ENCODE data around the gene LILRB5.
"Not testable (repeated sequence)": the region's sequence is repeated elsewhere in the genome, so short reads cannot be mapped to it uniquely, and the experiment has no call there.

DNA sequence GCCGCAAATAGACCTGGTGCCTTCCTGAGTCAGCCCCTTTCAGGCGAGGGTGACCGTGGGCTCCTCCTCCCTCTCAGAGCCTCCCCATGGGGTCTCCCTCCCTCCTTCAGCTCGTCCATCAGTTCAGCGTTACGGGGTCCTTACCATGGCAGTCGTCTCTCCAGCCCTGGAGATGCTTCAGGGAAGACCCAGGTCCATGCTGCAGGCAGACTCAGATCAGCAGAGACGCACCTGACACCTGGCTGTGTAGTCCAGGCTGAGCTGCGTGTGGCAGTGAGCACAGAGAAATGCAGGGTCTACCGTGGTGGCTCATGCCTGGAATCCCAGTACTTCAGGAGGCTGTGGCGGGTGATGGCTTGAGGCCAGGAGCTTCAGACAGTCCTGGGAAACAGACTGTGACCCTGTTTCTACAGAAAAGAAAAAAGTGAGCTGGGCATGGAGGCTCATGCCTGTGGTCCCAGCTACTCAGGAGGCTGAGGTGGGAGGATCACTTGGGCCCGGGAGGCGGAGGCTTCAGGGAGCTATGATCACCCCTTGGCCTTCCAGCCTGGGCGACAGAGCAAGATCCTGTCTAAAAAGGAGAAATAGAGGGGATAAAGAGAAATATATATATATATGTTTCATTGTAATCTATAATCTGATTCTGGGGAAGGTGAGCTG, 33.7 kb downstream of the LILRB5 start:
- TF ChIP-seq POLR2A (IDR thresholded peaks at IDR 0.05), result not testable (repeated sequence)
- TF ChIP-seq, protein P1, sequence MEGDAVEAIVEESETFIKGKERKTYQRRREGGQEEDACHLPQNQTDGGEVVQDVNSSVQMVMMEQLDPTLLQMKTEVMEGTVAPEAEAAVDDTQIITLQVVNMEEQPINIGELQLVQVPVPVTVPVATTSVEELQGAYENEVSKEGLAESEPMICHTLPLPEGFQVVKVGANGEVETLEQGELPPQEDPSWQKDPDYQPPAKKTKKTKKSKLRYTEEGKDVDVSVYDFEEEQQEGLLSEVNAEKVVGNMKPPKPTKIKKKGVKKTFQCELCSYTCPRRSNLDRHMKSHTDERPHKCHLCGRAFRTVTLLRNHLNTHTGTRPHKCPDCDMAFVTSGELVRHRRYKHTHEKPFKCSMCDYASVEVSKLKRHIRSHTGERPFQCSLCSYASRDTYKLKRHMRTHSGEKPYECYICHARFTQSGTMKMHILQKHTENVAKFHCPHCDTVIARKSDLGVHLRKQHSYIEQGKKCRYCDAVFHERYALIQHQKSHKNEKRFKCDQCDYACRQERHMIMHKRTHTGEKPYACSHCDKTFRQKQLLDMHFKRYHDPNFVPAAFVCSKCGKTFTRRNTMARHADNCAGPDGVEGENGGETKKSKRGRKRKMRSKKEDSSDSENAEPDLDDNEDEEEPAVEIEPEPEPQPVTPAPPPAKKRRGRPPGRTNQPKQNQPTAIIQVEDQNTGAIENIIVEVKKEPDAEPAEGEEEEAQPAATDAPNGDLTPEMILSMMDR (IDR thresholded peaks at IDR 0.05), result not testable (repeated sequence)

Measured in heart left ventricle (tissue), 13 donors.